HS-27A (cell line): ENCODE results near the gene OBSCN.

ENCODE experiments used
- DNase-seq: peaks from one replicate; pipeline ENCODE4 v3.0.0-alpha.2; 2012; ENCODE audit warnings: low read depth, missing footprints

OBSCN gene

GRCh38 chr1:228289996-228290881 lies 82.4 kb downstream of the OBSCN start:
- DNase-seq, result no peak

GRCh38 chr1:228291906-228292608 lies 84.2 kb downstream of the OBSCN start:
- no peak for DNase-seq

- no peak for DNase-seq
Measured at GRCh38 chr1:228292609-228292911, 84.7 kb downstream of the OBSCN start.

- DNase-seq, result no peak
Measured at GRCh38 chr1:228293393-228293792, 85.5 kb downstream of the OBSCN start.

- no peak for DNase-seq
Measured at GRCh38 chr1:228293816-228294500, 86.1 kb downstream of the OBSCN start.

- no peak for DNase-seq
Measured at GRCh38 chr1:228294717-228295116, 86.9 kb downstream of the OBSCN start.

GRCh38 chr1:228295201-228295600 lies 87.4 kb downstream of the OBSCN start:
- no peak for DNase-seq

GRCh38 chr1:228295981-228296380 lies 88.1 kb downstream of the OBSCN start:
- DNase-seq, result no peak

GRCh38 chr1:228297242-228297641 lies 89.4 kb downstream of the OBSCN start:
- DNase-seq, result no peak

GRCh38 chr1:228297822-228298221 lies 90.0 kb downstream of the OBSCN start:
- DNase-seq, result no peak

- DNase-seq, result no peak
Measured at GRCh38 chr1:228298471-228298870, 90.6 kb downstream of the OBSCN start.

- DNase-seq, result no peak
Measured at GRCh38 chr1:228299211-228299610, 91.4 kb downstream of the OBSCN start.

GRCh38 chr1:228299901-228300300 lies 92.1 kb downstream of the OBSCN start:
- DNase-seq, result no peak

GRCh38 chr1:228302086-228302485 lies 94.2 kb downstream of the OBSCN start:
- DNase-seq, result no peak

GRCh38 chr1:228303596-228303995 lies 95.8 kb downstream of the OBSCN start:
- no peak for DNase-seq

GRCh38 chr1:228304225-228304624 lies 96.4 kb downstream of the OBSCN start:
- DNase-seq, result no peak

- DNase-seq, result no peak
Measured at GRCh38 chr1:228304766-228305395, 97.0 kb downstream of the OBSCN start.

- DNase-seq, result no peak
Measured at GRCh38 chr1:228305721-228306152, 97.9 kb downstream of the OBSCN start.

GRCh38 chr1:228306275-228307217 lies 98.7 kb downstream of the OBSCN start:
- DNase-seq, result no peak

GRCh38 chr1:228307218-228308023 lies 99.6 kb downstream of the OBSCN start:
- DNase-seq, result no peak
